Activated naive CD8-positive, alpha-beta T cell treated with anti-CD3 and anti-CD28 coated beads, Interleukin-2, amount 50 U/mL, for 24 hours (primary cell): ENCODE data around the gene RPS6KA2.

Source experiments
- ATAC-seq: fragments of 150-1000 bp; cut with Tn5 transposase; one replicate; pipeline ENCODE4 v1.10.0; 2021
- DNase-seq: peaks from one replicate; pipeline ENCODE4 v3.0.0; 2021
- H3K27ac Mint-ChIP-seq: one replicate; pipeline ENCODE4 v1.8.0; 2021; ENCODE audit warnings: mild to moderate bottlenecking, mixed read lengths
- H3K27me3 Mint-ChIP-seq: one replicate; pipeline ENCODE4 v1.8.0; 2021; ENCODE audit warnings: mixed read lengths
- H3K36me3 Mint-ChIP-seq: one replicate; pipeline ENCODE4 v1.8.0; 2021; ENCODE audit warnings: low read depth, mixed read lengths
- H3K4me1 Mint-ChIP-seq: one replicate; pipeline ENCODE4 v1.8.0; 2021; ENCODE audit warnings: mixed read lengths
- H3K4me3 Mint-ChIP-seq: one replicate; pipeline ENCODE4 v1.8.0; 2021; ENCODE audit warnings: mild to moderate bottlenecking, moderate library complexity, mixed read lengths
- H3K9me3 Mint-ChIP-seq: one replicate; pipeline ENCODE4 v1.8.0; 2021; ENCODE audit warnings: mixed read lengths

RPS6KA2 gene

GRCh38 chr6:166460473-166461437 lies 166.3 kb downstream of the RPS6KA2 start:
- Mint-ChIP-seq H3K27ac (no peak overlapping the region), H3K36me3 (peaks cover 3% of the 10 kb centered on the region), H3K4me1 (peaks cover 8% of the 10 kb centered on the region), H3K4me3 (no peak overlapping the region), H3K27me3 (no peaks in the 10 kb centered on the region), H3K9me3 (no peaks in the 10 kb centered on the region)
- no peak for DNase-seq
- ATAC-seq, result no peak

GRCh38 chr6:166459906-166460305 lies 167.1 kb downstream of the RPS6KA2 start:
- DNase-seq (no peak), ATAC-seq (no peak)
- Mint-ChIP-seq H3K27me3 (no peaks in the 10 kb centered on the region), H3K4me1 (peaks cover 8% of the 10 kb centered on the region), H3K36me3 (peaks cover 3% of the 10 kb centered on the region), H3K27ac (no peak overlapping the region), H3K9me3 (no peaks in the 10 kb centered on the region), H3K4me3 (no peak overlapping the region)

- no peaks in the 10 kb centered on the region for H3K9me3 Mint-ChIP-seq
- ATAC-seq, result no peak
- no peak overlapping the region for H3K27ac Mint-ChIP-seq
- peaks cover 3% of the 10 kb centered on the region for H3K36me3 Mint-ChIP-seq
- no peak overlapping the region for H3K4me3 Mint-ChIP-seq
- no peaks in the 10 kb centered on the region for H3K27me3 Mint-ChIP-seq
- H3K4me1 Mint-ChIP-seq, result peaks cover 8% of the 10 kb centered on the region
- no peak for DNase-seq
Measured at GRCh38 chr6:166459272-166459671, 167.8 kb downstream of the RPS6KA2 start.

- H3K27ac Mint-ChIP-seq, result no peak overlapping the region
- no peak overlapping the region for H3K4me3 Mint-ChIP-seq
- peaks cover 3% of the 10 kb centered on the region for H3K36me3 Mint-ChIP-seq
- DNase-seq, result peak; percentile 7
- H3K27me3 Mint-ChIP-seq, result no peaks in the 10 kb centered on the region
- no peaks in the 10 kb centered on the region for H3K4me1 Mint-ChIP-seq
- peaks cover 3% of the 10 kb centered on the region for H3K9me3 Mint-ChIP-seq
- ATAC-seq, result no peak
Measured at GRCh38 chr6:166456395-166457156, 170.5 kb downstream of the RPS6KA2 start.

- H3K27ac Mint-ChIP-seq, result no peak overlapping the region
- H3K36me3 Mint-ChIP-seq, result peaks cover 3% of the 10 kb centered on the region
- no peak for DNase-seq
- peaks cover 3% of the 10 kb centered on the region for H3K9me3 Mint-ChIP-seq
- H3K4me3 Mint-ChIP-seq, result no peak overlapping the region
- H3K27me3 Mint-ChIP-seq, result no peaks in the 10 kb centered on the region
- H3K4me1 Mint-ChIP-seq, result no peaks in the 10 kb centered on the region
- no peak for ATAC-seq
Measured at GRCh38 chr6:166454692-166455515, 172.1 kb downstream of the RPS6KA2 start.

- H3K27ac Mint-ChIP-seq, result no peak overlapping the region
- no peaks in the 10 kb centered on the region for H3K4me1 Mint-ChIP-seq
- H3K4me3 Mint-ChIP-seq, result no peak overlapping the region
- DNase-seq (no peak), ATAC-seq (no peak)
- peaks cover 3% of the 10 kb centered on the region for H3K9me3 Mint-ChIP-seq
- H3K27me3 Mint-ChIP-seq, result no peaks in the 10 kb centered on the region
- peaks cover 3% of the 10 kb centered on the region for H3K36me3 Mint-ChIP-seq
Measured at GRCh38 chr6:166453651-166454050, 173.4 kb downstream of the RPS6KA2 start.

- H3K4me3 Mint-ChIP-seq, result no peak overlapping the region
- DNase-seq (no peak), ATAC-seq (no peak)
- H3K4me1 Mint-ChIP-seq, result no peaks in the 10 kb centered on the region
- peaks cover 3% of the 10 kb centered on the region for H3K9me3 Mint-ChIP-seq
- H3K36me3 Mint-ChIP-seq, result peaks cover 2% of the 10 kb centered on the region
- no peak overlapping the region for H3K27ac Mint-ChIP-seq
- H3K27me3 Mint-ChIP-seq, result no peaks in the 10 kb centered on the region
Measured at GRCh38 chr6:166450167-166450873, 176.7 kb downstream of the RPS6KA2 start.

GRCh38 chr6:166449641-166450040 lies 177.4 kb downstream of the RPS6KA2 start:
- ATAC-seq (no peak), DNase-seq (no peak)
- H3K4me3 Mint-ChIP-seq, result no peak overlapping the region
- peaks cover 3% of the 10 kb centered on the region for H3K9me3 Mint-ChIP-seq
- peaks cover 2% of the 10 kb centered on the region for H3K36me3 Mint-ChIP-seq
- H3K27ac Mint-ChIP-seq, result no peak overlapping the region
- H3K4me1 Mint-ChIP-seq, result no peaks in the 10 kb centered on the region
- no peaks in the 10 kb centered on the region for H3K27me3 Mint-ChIP-seq

GRCh38 chr6:166449036-166449435 lies 178.0 kb downstream of the RPS6KA2 start:
- Mint-ChIP-seq H3K27ac (no peak overlapping the region), H3K4me1 (no peaks in the 10 kb centered on the region), H3K4me3 (no peak overlapping the region), H3K9me3 (peaks cover 3% of the 10 kb centered on the region), H3K36me3 (peaks cover 2% of the 10 kb centered on the region), H3K27me3 (no peaks in the 10 kb centered on the region)
- DNase-seq (no peak), ATAC-seq (no peak)

- Mint-ChIP-seq H3K36me3 (peaks cover 2% of the 10 kb centered on the region), H3K27me3 (no peaks in the 10 kb centered on the region), H3K27ac (no peak overlapping the region), H3K4me3 (no peak overlapping the region), H3K9me3 (no peaks in the 10 kb centered on the region), H3K4me1 (no peaks in the 10 kb centered on the region)
- ATAC-seq (no peak), DNase-seq (no peak)
Measured at GRCh38 chr6:166448432-166448831, 178.6 kb downstream of the RPS6KA2 start.

- DNase-seq (no peak), ATAC-seq (no peak)
- peaks cover 2% of the 10 kb centered on the region for H3K36me3 Mint-ChIP-seq
- no peaks in the 10 kb centered on the region for H3K4me1 Mint-ChIP-seq
- no peak overlapping the region for H3K27ac Mint-ChIP-seq
- no peaks in the 10 kb centered on the region for H3K9me3 Mint-ChIP-seq
- no peak overlapping the region for H3K4me3 Mint-ChIP-seq
- H3K27me3 Mint-ChIP-seq, result no peaks in the 10 kb centered on the region
Measured at GRCh38 chr6:166446567-166447065, 180.4 kb downstream of the RPS6KA2 start.

GRCh38 chr6:166446146-166446545 lies 180.9 kb downstream of the RPS6KA2 start:
- ATAC-seq, result no peak
- H3K9me3 Mint-ChIP-seq, result no peaks in the 10 kb centered on the region

GRCh38 chr6:166444446-166444845 lies 182.6 kb downstream of the RPS6KA2 start:
- peaks cover 2% of the 10 kb centered on the region for H3K4me1 Mint-ChIP-seq
- DNase-seq (no peak), ATAC-seq (no peak)
- H3K27me3 Mint-ChIP-seq, result peaks cover 4% of the 10 kb centered on the region
- peaks cover 2% of the 10 kb centered on the region for H3K36me3 Mint-ChIP-seq
- H3K4me3 Mint-ChIP-seq, result no peak overlapping the region
- H3K9me3 Mint-ChIP-seq, result no peaks in the 10 kb centered on the region
- H3K27ac Mint-ChIP-seq, result no peak overlapping the region

More at GRCh38 chr6:166446146-166446545, 180.9 kb downstream of the RPS6KA2 start:
- H3K27me3 Mint-ChIP-seq, result no peaks in the 10 kb centered on the region
- peaks cover 2% of the 10 kb centered on the region for H3K36me3 Mint-ChIP-seq
- DNase-seq, result no peak
- H3K27ac Mint-ChIP-seq, result no peak overlapping the region
- H3K4me1 Mint-ChIP-seq, result no peaks in the 10 kb centered on the region
- no peak overlapping the region for H3K4me3 Mint-ChIP-seq

- H3K36me3 Mint-ChIP-seq, result peaks cover 2% of the 10 kb centered on the region
- DNase-seq (no peak), ATAC-seq (no peak)
- H3K4me3 Mint-ChIP-seq, result no peak overlapping the region
- H3K9me3 Mint-ChIP-seq, result no peaks in the 10 kb centered on the region
- no peak overlapping the region for H3K27ac Mint-ChIP-seq
- peaks cover 4% of the 10 kb centered on the region for H3K4me1 Mint-ChIP-seq
- peaks cover 4% of the 10 kb centered on the region for H3K27me3 Mint-ChIP-seq
Measured at GRCh38 chr6:166443166-166443565, 183.9 kb downstream of the RPS6KA2 start.
